Measurements from ENCODE around the gene MED12L.
A peak's percentile ranks its signal among the peaks of the same experiment; 100 is the strongest.
"Not testable (repeated sequence)": the region's sequence is repeated elsewhere in the genome, so short reads cannot be mapped to it uniquely, and the experiment has no call there.

Gene MED12L

DNA sequence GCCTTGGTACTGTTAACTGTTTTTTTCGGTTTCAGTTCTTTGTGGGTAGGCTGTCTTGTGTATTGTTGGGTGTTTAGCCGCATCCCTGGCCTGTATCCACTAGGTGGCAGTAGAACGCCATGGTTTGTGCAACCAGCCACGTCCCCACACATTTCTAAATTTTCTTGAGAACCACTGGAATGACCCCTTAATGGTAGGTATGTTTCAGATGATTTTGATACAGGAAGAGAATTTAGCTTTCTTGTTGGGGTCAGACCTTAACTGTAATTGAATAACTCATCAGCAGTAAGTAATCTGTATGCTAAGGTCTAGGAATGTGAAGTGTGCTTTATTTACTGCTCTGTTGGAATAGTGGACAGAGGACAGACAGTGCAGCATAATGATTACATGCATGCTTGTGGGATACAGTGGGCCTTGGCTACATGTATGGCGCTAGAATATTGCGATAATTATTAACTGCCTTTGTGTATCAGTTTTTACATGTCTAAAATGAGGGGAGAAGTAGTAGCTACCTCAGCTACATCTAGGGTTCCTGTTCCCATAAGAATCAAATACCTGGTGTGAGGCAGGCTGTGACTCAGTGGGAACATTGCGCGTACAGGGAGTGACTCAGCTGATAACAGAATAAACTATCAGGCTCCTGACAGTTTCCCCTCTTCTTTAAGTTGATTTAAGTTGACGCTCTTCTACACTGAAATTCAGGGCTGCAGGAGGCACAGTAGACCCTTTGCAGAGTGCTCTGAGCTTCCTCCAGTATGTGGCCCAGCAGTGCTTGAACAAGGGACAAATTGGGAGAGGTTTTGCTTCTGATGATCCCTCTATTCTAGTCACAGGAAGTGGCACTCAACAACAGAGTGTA, 142.6 kb downstream of the MED12L start:
- Histone ChIP-seq H3K36me3 (no peaks in the 10 kb centered on the region), H3K4me3 (no peak overlapping the region), H3K9ac (0 out of 2 replicates have a peak overlapping the region, but pooled peaks have one; percentile 42), H3K9me3 (no peaks in the 10 kb centered on the region), H4K20me1 (no peaks in the 10 kb centered on the region), H3K4me1 (peaks cover 50% of the 10 kb centered on the region), H3K27me3 (no peaks in the 10 kb centered on the region), H3K27ac (0 out of 2 replicates have a peak overlapping the region, but pooled peaks have one; percentile 15), H3K4me2 (peak overlapping the region; percentile 42)
- no peak for TF ChIP-seq Cebpa-rat (IDR thresholded peaks at IDR 0.05)

DNA sequence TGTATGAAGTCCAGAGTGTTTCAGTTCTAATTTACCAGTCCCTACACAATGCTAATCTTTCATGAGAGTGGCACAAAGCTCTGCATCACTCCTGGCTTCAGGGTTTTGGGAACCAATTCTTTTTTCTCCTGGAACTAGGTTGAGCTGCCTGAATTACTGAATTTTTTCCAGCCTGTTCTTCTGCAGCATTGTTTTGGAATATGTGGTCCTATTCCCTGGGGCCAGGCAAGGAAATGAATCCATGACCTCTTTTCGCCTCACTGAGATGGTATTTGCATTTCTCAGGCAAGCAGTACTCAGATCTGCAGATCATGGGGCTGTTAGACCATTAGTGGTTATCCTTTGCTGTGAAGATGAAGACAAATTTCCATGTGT, 143.2 kb downstream of the MED12L start:
- H4K20me1 ChIP-seq = no peaks in the 10 kb centered on the region
- H3K36me3 ChIP-seq = no peaks in the 10 kb centered on the region
- peak overlapping the region; percentile 42 for H3K4me2 ChIP-seq
- 0 out of 2 replicates have a peak overlapping the region, but pooled peaks have one; percentile 15 for H3K27ac ChIP-seq
- no peaks in the 10 kb centered on the region for H3K27me3 ChIP-seq
- H3K9ac ChIP-seq = 0 out of 2 replicates have a peak overlapping the region, but pooled peaks have one; percentile 42
- H3K4me3 ChIP-seq = no peak overlapping the region
- TF ChIP-seq Cebpa-rat (IDR thresholded peaks at IDR 0.05) = no peak
- H3K4me1 ChIP-seq = peaks cover 50% of the 10 kb centered on the region
- no peaks in the 10 kb centered on the region for H3K9me3 ChIP-seq

DNA sequence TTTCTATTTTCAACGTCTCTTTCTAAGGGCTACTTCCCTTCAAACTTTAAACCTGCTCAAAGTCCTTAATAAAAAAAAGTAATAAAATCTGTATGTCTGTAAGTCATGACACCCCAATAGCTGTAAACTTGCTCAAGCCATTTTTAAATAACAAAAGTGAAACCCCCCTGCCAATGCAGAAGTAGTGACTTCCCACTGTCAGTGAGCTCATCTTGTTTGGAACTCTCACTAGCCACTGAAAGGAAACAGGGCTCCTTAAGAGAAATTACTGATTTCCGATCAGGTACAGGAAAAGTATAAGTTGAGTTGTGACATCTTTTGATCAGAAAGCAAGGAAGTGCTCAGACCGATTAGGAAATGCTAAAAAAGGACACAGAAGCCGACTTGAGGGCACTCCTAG, 145.2 kb downstream of the MED12L start:
- TF ChIP-seq Cebpa-rat (IDR thresholded peaks at IDR 0.05) = no peak
- Histone ChIP-seq H4K20me1 (no peaks in the 10 kb centered on the region), H3K4me3 (no peak overlapping the region), H3K9me3 (no peaks in the 10 kb centered on the region), H3K9ac (no peak overlapping the region), H3K4me1 (peaks cover 50% of the 10 kb centered on the region), H3K4me2 (peak overlapping the region; percentile 53), H3K27ac (no peak overlapping the region), H3K36me3 (no peaks in the 10 kb centered on the region), H3K27me3 (no peaks in the 10 kb centered on the region)

DNA sequence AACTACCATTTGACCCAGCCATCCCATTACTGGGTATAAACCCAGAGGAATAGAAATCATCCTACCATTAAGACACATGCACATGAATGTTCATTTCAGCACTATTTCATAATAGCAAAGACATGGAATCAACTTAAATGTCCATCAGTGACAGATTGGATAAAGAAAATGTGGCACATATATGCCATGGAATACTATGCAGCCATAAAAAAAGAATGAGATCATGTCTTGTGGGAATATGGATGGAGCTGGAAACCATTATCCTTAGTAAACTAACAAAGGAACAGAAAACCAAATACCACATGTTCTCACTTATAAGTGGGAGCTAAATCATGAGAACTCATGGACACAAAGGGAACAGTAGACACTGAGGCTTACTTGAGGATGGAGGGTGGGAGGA, 146.9 kb downstream of the MED12L start:
- not testable (repeated sequence) for H4K20me1 ChIP-seq, H3K4me3 ChIP-seq, H3K4me2 ChIP-seq, H3K27me3 ChIP-seq, H3K9ac ChIP-seq, H3K36me3 ChIP-seq, H3K9me3 ChIP-seq, H3K27ac ChIP-seq
- H3K4me1 ChIP-seq = peaks cover 34% of the 10 kb centered on the region

DNA sequence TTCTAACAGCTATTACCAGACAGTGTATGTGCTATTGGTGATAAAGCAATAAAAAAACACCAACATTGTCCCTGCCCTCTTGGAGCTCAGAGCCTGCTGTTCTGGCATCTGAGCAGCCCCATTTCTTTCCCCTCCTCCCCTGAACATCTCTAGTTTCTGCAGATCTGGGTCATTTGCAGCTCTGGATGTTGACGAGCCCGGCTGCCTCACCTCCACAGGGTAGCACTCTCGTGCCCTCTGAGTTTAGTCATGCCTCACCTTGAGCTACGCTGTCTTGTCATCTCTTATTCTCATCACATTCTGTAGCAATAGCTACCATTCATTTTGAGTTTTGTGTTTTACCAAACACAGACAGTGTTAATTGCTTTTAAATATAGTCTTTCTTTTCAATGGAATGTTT, 147.5 kb downstream of the MED12L start:
- no peaks in the 10 kb centered on the region for H3K9me3 ChIP-seq
- TF ChIP-seq Cebpa-rat (IDR thresholded peaks at IDR 0.05) = no peak
- H3K9ac ChIP-seq = no peak overlapping the region
- H3K4me1 ChIP-seq = peaks cover 28% of the 10 kb centered on the region
- no peak overlapping the region for H3K27ac ChIP-seq
- H3K27me3 ChIP-seq = no peaks in the 10 kb centered on the region
- H3K4me2 ChIP-seq = no peak overlapping the region
- H3K4me3 ChIP-seq = no peak overlapping the region
- H4K20me1 ChIP-seq = no peaks in the 10 kb centered on the region
- H3K36me3 ChIP-seq = no peaks in the 10 kb centered on the region

- Histone ChIP-seq H3K27me3 (no peaks in the 10 kb centered on the region), H3K4me1 (peaks cover 14% of the 10 kb centered on the region), H3K4me2 (no peak overlapping the region), H3K36me3 (no peaks in the 10 kb centered on the region), H4K20me1 (no peaks in the 10 kb centered on the region), H3K9ac (no peak overlapping the region), H3K27ac (no peak overlapping the region), H3K4me3 (no peak overlapping the region), H3K9me3 (no peaks in the 10 kb centered on the region)
- no peak for TF ChIP-seq Cebpa-rat (IDR thresholded peaks at IDR 0.05)
Observed at GRCh38 chr3:151234825-151235224, 149.4 kb downstream of the MED12L start.

- Histone ChIP-seq H3K36me3 (no peaks in the 10 kb centered on the region), H4K20me1 (no peaks in the 10 kb centered on the region), H3K9ac (no peak overlapping the region), H3K27me3 (no peaks in the 10 kb centered on the region), H3K4me1 (no peaks in the 10 kb centered on the region), H3K4me3 (no peak overlapping the region), H3K27ac (no peak overlapping the region), H3K9me3 (no peaks in the 10 kb centered on the region), H3K4me2 (no peak overlapping the region)
- no peak for TF ChIP-seq Cebpa-rat (IDR thresholded peaks at IDR 0.05)
Observed at GRCh38 chr3:151236316-151236715, 150.9 kb downstream of the MED12L start.

GRCh38 chr3:151236736-151237135, 151.3 kb downstream of the MED12L start:
- Histone ChIP-seq H3K9me3 (no peaks in the 10 kb centered on the region), H3K27me3 (no peaks in the 10 kb centered on the region), H3K4me2 (no peak overlapping the region), H3K27ac (no peak overlapping the region), H3K36me3 (no peaks in the 10 kb centered on the region), H3K4me1 (no peaks in the 10 kb centered on the region), H3K4me3 (no peak overlapping the region), H4K20me1 (no peaks in the 10 kb centered on the region), H3K9ac (no peak overlapping the region)
- TF ChIP-seq Cebpa-rat (IDR thresholded peaks at IDR 0.05) = no peak

DNA sequence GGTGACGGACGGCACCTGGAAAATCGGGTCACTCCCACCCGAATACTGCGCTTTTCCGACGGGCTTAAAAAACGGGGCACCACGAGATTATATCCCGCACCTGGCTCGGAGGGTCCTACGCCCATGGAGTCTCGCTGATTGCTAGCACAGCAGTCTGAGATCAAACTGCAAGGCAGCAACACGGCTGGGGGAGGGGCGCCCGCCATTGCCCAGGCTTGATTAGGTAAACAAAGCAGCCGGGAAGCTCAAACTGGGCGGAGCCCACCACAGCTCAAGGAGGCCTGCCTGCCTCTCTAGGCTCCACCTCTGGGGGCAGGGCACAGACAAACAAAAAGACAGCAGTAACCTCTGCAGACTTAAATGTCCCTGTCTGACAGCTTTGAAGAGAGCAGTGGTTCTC, 156.5 kb downstream of the MED12L start:
- not testable (repeated sequence) for H3K4me2 ChIP-seq, H3K9me3 ChIP-seq, H3K27me3 ChIP-seq, H3K27ac ChIP-seq, H4K20me1 ChIP-seq, H3K4me3 ChIP-seq, H3K4me1 ChIP-seq, H3K36me3 ChIP-seq, H3K9ac ChIP-seq

DNA sequence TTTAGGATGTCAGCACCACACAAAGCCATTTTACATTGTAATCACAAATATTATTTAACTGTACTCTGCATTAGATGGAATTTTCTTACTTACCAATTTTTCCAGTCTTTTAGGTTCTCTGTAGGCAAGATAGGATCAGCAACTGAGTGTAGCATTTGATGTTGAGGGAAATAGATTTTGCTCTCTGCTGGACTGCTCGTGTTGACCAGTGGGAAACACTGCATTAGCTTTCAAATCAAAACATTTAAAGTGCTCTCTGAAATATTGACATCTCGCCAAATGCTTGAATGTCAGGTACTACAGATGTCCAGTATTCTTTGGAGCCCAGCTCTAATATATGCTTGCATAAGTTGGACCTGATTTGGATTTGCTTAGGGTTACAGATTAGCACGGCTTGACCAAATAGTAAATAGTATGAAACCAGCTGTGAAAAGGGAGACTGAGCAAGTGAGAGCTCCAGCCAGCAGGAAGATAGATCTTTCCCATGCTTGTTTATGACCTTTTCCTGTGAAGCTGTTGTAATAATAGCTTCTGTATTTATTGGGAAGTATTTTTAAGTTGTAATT, 163.4 kb downstream of the MED12L start:
- H3K36me3 ChIP-seq = no peaks in the 10 kb centered on the region
- no peak for TF ChIP-seq Cebpa-rat (IDR thresholded peaks at IDR 0.05)

More for the DNA sequence above, 163.4 kb downstream of the MED12L start:
- Histone ChIP-seq H3K4me3 (no peak overlapping the region), H3K4me1 (no peaks in the 10 kb centered on the region), H3K9ac (no peak overlapping the region), H3K9me3 (no peaks in the 10 kb centered on the region), H4K20me1 (no peaks in the 10 kb centered on the region), H3K27me3 (no peaks in the 10 kb centered on the region), H3K27ac (no peak overlapping the region), H3K4me2 (no peak overlapping the region)

Measured in BLaER1 (cell line).